ENCODE data around the gene PCCA.

PCCA gene

GRCh38 chr13:100461309-100462030 is 372.6 kb downstream of the PCCA start:
- FAIRE-seq: no peak

GRCh38 chr13:100464006-100464405 is 375.1 kb downstream of the PCCA start:
- DNase-seq (ENCODE audit: low spot score): no peak
- FAIRE-seq: no peak

More at GRCh38 chr13:100461309-100462030, 372.6 kb downstream of the PCCA start:
- DNase-seq (ENCODE audit: low spot score): no peak

- FAIRE-seq (no peak), DNase-seq (ENCODE audit: low spot score) (no peak)
Measured at GRCh38 chr13:100465558-100465957, 376.7 kb downstream of the PCCA start.

- FAIRE-seq (no peak), DNase-seq (ENCODE audit: low spot score) (no peak)
Measured at GRCh38 chr13:100470866-100471505, 382.1 kb downstream of the PCCA start.

- DNase-seq (ENCODE audit: low spot score) (no peak), FAIRE-seq (no peak)
Measured at GRCh38 chr13:100473087-100473486, 384.2 kb downstream of the PCCA start.

GRCh38 chr13:100473501-100474044 is 384.7 kb downstream of the PCCA start:
- DNase-seq (ENCODE audit: low spot score) (no peak), FAIRE-seq (no peak)

GRCh38 chr13:100476963-100477362 is 388.1 kb downstream of the PCCA start:
- no peak for DNase-seq (ENCODE audit: low spot score)
- no peak for FAIRE-seq

GRCh38 chr13:100478107-100478809 is 389.4 kb downstream of the PCCA start:
- no peak for FAIRE-seq
- DNase-seq (ENCODE audit: low spot score): no peak

- no peak for FAIRE-seq
- DNase-seq (ENCODE audit: low spot score): no peak
Measured at GRCh38 chr13:100480676-100481075, 391.8 kb downstream of the PCCA start.

GRCh38 chr13:100483139-100483538 is 394.2 kb downstream of the PCCA start:
- FAIRE-seq (no peak), DNase-seq (ENCODE audit: low spot score) (no peak)

- no peak for DNase-seq (ENCODE audit: low spot score)
- no peak for FAIRE-seq
Measured at GRCh38 chr13:100483841-100484381, 395.0 kb downstream of the PCCA start.

- DNase-seq (ENCODE audit: low spot score) (no peak), FAIRE-seq (no peak)
Measured at GRCh38 chr13:100484702-100485101, 395.8 kb downstream of the PCCA start.

GRCh38 chr13:100485265-100485664 is 396.4 kb downstream of the PCCA start:
- DNase-seq (ENCODE audit: low spot score): no peak
- no peak for FAIRE-seq

GRCh38 chr13:100490692-100491091 is 401.8 kb downstream of the PCCA start:
- FAIRE-seq (no peak), DNase-seq (ENCODE audit: low spot score) (no peak)

- no peak for DNase-seq (ENCODE audit: low spot score)
- FAIRE-seq: no peak
Measured at GRCh38 chr13:100491164-100491842, 402.4 kb downstream of the PCCA start.

- DNase-seq (ENCODE audit: low spot score) (no peak), FAIRE-seq (no peak)
Measured at GRCh38 chr13:100493418-100493817, 404.5 kb downstream of the PCCA start.

- DNase-seq (ENCODE audit: low spot score) (no peak), FAIRE-seq (no peak)
Measured at GRCh38 chr13:100495455-100495854, 406.6 kb downstream of the PCCA start.

GRCh38 chr13:100497389-100497788 is 408.5 kb downstream of the PCCA start:
- peak; percentile 26 for DNase-seq (ENCODE audit: low spot score)
- FAIRE-seq: no peak

GRCh38 chr13:100502446-100502845 is 413.6 kb downstream of the PCCA start:
- FAIRE-seq: no peak
- no peak for DNase-seq (ENCODE audit: low spot score)

- DNase-seq (ENCODE audit: low spot score) (no peak), FAIRE-seq (no peak)
Measured at GRCh38 chr13:100503622-100504021, 414.7 kb downstream of the PCCA start.

- FAIRE-seq (no peak), DNase-seq (ENCODE audit: low spot score) (no peak)
Measured at GRCh38 chr13:100506154-100506553, 417.3 kb downstream of the PCCA start.

Data from RCC 7860 (cell line).